Renal cortical epithelial cell (primary cell): ENCODE results near the gene RPRM. TPM values are rescaled to one million over a fixed set of nuclear protein-coding genes. Genes with fewer than 3 reads are reported as not detected.
"Not testable (repeated sequence)": the region's sequence is repeated elsewhere in the genome, so short reads cannot be mapped to it uniquely, and the experiment has no call there.

Experiments used
- DNase-seq: peaks from one replicate; pipeline ENCODE4 v3.0.0-alpha.2; 2011; ENCODE audit warnings: low read depth
- total RNA-seq: library from RNA; depleted of rRNA; stranded (reverse); fragments of >200 nt; gene quantifications from 2 replicates; pipeline ENCODE4 v1.2.3, GENCODE V29; 2014

The RPRM gene
- total RNA-seq, 1 donor from 2014 or later, result 0.30 TPM

DNA sequence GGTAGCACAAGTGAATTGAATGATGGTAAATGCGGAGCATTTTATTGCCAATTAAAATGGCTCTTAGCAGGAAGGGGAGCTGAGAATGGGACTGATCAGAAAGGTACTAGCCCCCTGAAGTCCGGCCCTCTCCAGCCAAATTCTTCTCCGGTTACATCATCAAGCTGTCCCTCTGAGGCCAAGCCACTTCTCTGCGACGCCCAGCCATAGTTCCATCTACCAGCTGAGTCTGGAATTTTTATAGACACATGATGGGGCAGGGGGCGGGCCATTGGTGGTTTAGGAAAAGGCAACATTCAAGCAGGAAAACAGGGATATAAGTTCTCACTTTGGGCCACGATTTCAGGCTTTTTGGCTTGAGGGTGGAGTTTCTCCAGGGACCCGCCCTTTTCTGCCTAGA is 22.7 kb downstream of the RPRM start:
- no peak for DNase-seq

DNA sequence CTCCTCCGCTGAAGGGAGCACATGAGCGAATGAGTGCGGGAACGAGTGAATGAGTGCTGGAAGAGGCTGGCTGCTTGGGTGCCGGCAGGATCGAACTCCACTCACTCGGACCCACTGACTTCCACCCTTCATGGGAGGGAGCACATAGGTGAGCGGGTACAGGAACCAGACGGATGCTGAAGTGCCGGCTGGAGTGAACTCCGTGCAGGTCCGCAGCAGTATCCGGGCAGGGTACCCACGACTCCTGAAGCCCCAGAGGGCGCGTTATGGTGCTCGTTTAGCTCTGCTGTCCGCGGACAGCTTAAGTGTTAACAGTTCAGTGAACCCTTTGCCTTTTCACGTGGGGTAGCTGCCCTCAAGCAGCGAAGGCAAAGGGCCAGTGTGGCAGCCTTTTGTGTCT is 23.2 kb downstream of the RPRM start:
- no peak for DNase-seq

- DNase-seq, result no peak
Observed at GRCh38 chr2:153451611-153452010, 27.0 kb downstream of the RPRM start.

DNA sequence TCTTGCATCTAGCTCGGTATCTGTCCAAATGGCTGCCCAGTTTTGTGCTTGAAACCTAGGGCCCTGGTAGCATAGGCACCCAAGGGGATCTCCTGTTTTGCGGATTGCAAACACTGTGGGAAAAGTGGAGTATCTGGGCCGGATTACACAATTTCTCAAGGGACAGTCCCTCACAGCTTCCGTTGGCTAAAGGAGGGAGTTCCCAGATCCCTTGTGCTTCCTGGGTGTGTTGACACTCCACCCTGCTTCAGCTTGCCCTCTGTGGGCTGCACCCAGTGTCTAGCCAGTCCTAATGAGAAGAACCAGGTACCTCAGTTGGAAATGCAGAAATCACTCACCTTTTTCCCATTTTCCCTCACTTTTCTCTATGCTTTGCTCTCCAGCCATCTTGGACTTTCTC is 35.5 kb downstream of the RPRM start:
- DNase-seq, result no peak

- not testable (repeated sequence) for DNase-seq
Observed at GRCh38 chr2:153442616-153443015, 35.9 kb downstream of the RPRM start.

- not testable (repeated sequence) for DNase-seq
Observed at GRCh38 chr2:153440090-153440489, 38.5 kb downstream of the RPRM start.

DNA sequence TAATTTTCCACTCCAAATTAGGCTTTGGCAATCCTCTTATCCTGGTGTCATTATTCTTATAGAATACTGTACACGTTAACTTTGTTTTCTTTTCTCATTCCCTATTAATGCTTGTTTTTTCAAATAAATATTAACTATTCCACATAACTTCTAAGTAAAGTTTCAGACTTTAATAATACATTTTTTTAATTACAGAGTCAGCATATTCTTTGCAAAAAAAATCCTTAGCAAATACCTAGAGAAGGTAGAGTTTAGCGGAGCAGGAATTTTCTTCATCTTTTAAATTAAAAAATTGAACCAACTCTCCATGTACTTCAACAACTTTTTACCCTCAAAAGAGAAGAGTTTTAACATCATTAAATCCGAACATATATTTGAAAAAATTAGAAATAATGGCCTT is 45.2 kb downstream of the RPRM start:
- no peak for DNase-seq

- DNase-seq, result no peak
Observed at GRCh38 chr2:153432381-153432780, 46.2 kb downstream of the RPRM start.

GRCh38 chr2:153431114-153431513 is 47.4 kb downstream of the RPRM start:
- DNase-seq, result no peak
